GM11168 (cell line): ENCODE results near the gene GABRR1.

Experiments used
- in situ Hi-C: fragments of 300-500 bp; cut with MboI; formaldehyde crosslinking; loops from one replicate; pipeline ENCODE4 v1.12.0; 2022; ENCODE audit warnings: low sequenced_read_pairs; ENCODE audit not compliant: unreplicated experiment

Gene GABRR1

DNA sequence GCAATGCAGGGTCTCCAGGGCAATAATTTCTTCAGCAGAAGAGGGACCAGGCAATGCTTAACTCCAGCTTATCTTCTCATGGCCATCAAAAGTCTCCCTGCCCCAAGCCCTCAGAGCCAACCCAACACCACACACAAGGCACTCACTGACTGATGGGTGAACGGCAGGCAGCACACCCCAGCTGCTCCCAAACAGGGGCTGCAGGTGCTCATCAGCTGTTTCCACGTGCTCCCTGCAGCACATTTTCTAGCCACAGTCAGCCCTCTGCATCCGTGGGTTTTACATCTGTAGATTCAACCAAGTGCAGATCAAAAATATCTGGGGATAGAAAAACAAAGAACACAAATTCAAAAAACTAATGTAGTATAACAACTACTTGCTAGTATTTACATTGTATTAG, 4.0 kb upstream of the GABRR1 start:
- in situ Hi-C loops, result no loop called here

DNA sequence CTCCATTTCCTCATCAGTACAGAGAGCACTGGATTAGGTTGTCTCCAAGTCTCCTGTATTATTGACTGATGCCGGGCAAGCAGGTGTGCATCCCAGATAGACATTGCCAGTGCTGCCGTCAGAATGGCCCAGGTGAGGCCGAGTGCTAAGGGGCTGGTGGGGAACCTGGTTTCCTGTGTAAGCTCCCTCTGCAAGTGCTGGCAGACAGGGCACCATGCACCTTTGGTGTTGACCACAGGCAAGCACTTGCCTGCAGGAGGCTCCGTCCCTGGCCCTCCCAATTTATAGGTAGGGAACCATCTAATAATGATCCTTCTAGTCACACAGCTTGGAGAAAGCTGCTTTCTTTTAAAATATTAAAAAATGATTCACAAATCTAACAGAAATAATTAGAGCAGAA, 747 bp downstream of the GABRR1 start:
- in situ Hi-C loops, result no loop called here

DNA sequence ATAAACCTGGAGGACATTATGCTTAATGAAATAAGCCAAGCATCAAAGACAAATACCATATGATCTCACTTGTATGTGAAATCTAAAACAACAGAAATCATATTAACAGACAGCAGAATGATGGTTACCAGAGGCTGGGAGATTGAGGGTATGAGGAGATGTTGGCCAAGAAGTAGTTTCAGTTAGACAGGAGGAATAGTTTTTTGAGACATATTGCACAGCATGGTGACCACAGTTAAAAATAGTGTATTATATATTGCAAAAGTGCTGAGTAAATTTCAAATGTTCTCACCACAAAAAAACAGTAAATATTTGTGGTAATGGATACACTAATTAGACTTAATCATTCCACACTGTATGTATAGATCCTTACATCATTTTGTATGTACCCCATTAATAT, 1.8 kb downstream of the GABRR1 start:
- in situ Hi-C loops, result no loop called here

DNA sequence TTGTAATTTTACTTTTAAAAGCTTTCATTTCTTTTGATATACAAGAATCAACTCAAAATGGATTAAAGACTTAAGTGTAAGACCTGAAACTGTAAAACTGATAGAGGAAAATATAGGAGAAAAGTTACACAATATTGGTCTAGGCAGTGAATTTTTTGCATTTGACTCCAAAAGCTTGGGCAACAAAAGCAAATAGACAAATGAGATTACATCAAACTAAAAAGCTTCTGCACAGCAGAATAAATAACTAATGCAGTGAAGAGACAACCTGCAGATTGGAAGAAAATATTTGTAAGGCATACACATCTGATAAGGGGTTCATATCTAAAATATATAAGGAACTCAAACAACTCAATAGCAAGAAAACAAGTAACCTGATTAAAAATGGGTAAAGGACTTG, 3.0 kb downstream of the GABRR1 start:
- in situ Hi-C loops, result no loop called here

DNA sequence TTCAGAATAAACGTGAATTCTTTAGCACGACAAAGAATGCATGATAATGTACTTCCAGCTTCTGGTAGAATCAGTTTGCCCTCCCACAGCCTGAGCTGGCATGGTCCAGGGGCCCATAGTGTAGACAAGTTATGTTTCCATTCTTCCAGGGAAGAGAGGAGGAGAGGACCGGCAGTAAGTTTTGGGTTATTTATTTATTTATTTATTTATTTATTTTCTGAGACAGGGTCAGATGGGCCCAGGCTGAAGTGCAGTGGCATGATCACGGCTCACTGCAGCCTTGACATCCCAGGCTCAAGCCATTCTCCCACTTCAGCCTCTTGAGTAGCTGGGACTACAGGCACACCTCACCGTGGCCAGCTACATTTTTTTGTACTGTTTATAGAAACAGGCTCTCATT, 4.7 kb downstream of the GABRR1 start:
- in situ Hi-C loops, result no loop called here

DNA sequence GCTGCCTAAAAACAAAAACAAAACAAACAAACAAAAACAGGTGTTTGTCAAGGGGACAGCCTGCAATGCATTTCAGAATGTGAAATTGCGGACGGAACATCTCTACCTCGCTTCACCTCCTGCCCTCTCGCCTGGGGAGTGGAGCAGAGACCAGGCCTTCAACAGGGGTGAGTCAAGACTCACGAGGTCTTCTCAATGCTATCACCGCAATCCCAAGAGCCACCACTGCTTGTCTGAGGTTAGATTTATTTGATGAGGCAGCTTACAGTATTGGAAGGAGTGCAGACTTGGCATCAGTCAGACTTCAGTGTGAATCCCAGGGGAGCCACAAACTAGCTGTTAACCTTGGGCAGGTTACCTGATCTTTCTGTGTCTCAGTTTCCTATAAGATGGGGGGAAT, 7.7 kb downstream of the GABRR1 start:
- in situ Hi-C loops, result no loop called here

- in situ Hi-C loops, result no loop called here
These were observed 8.6 kb downstream of the GABRR1 start for GRCh38 chr6:89208551-89208950.

GRCh38 chr6:89205819-89206218, 11.3 kb downstream of the GABRR1 start:
- in situ Hi-C loops, result no loop called here

- in situ Hi-C loops, result no loop called here
These were observed 13.1 kb downstream of the GABRR1 start for GRCh38 chr6:89204096-89204495.

GRCh38 chr6:89200706-89201215, 16.4 kb downstream of the GABRR1 start:
- in situ Hi-C loops, result no loop called here

DNA sequence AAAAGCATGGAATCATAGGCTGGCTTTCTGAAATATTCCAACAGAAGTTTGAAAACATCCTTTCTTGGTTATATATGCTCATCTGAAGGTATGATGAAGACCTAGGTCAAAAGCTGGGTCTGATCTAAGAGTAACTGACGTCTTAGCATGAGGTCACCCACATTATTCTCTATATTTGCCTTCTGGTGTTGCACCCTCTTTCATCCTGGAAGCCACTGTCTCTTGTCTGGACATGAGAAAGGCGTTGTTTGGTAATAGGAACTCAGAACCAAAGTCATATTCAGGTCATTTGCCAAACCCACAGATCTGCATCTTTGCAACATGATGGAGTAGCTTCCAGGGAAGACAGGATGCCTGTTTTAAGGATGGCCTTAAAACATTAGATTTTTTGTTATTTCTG, 17.6 kb downstream of the GABRR1 start:
- in situ Hi-C loops, result no loop called here

- in situ Hi-C loops, result no loop called here
These were observed 18.9 kb downstream of the GABRR1 start for GRCh38 chr6:89198235-89198634.

- in situ Hi-C loops, result no loop called here
These were observed 20.0 kb downstream of the GABRR1 start for GRCh38 chr6:89197141-89197540.

GRCh38 chr6:89194559-89194958, 22.6 kb downstream of the GABRR1 start:
- in situ Hi-C loops, result no loop called here

- in situ Hi-C loops, result no loop called here
These were observed 26.4 kb downstream of the GABRR1 start for GRCh38 chr6:89190741-89191140.

DNA sequence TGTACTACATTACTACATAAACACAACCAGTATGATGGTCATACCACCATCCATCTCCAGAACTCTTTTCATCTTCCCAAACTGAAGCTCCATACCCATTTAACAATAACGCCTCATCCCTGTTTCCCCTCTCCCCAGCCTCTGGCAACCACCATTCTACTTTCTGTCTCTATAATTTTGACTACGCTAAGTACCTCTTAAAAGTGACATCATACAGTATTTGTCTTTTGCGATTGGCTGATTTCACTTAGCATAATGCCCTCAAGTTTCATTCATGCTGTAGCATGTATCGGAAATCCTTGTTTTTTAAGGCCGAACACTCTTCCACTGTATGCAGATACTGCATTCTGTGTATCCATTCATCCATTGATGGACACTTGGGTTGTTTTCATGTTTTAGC, 29.7 kb downstream of the GABRR1 start:
- in situ Hi-C loops, result no loop called here

DNA sequence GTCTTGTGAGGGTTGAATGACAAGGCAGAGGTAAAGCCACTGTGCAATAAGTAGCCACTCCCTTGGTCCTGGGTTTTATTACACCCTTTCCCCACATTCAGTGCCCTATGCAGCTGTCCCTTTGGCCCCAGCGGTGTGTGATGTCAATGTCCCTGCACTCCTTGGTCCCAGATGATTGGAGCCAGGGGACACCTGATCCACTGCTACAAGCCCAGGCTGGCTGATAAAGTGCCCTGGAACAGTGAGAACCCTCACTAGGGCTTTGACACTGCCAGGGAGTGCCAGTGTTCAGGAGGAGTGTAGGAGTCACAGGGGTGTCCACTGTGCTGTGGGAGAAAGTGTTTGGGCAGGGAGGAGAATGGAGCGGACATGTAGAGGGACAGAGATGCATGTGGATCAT, 30.4 kb downstream of the GABRR1 start:
- in situ Hi-C loops, result no loop called here

GRCh38 chr6:89184344-89184743, 32.8 kb downstream of the GABRR1 start:
- in situ Hi-C loops, result no loop called here

GRCh38 chr6:89183294-89183693, 33.9 kb downstream of the GABRR1 start:
- in situ Hi-C loops, result no loop called here

- in situ Hi-C loops, result no loop called here
These were observed 36.2 kb downstream of the GABRR1 start for GRCh38 chr6:89180971-89181370.

- in situ Hi-C loops, result no loop called here
These were observed 37.0 kb downstream of the GABRR1 start for GRCh38 chr6:89180112-89180511.

GRCh38 chr6:89173634-89174033, 43.5 kb downstream of the GABRR1 start:
- in situ Hi-C loops, result no loop called here

- in situ Hi-C loops, result no loop called here
These were observed 45.0 kb downstream of the GABRR1 start for GRCh38 chr6:89172131-89172530.
